SK-N-SH (cell line): ENCODE results near the gene TBC1D2B.
"Not testable (repeated sequence)": the region's sequence is repeated elsewhere in the genome, so short reads cannot be mapped to it uniquely, and the experiment has no call there.

Experiments used
- CHD2 ChIP-seq: fragments of 150-350 bp; IDR thresholded peaks from 2 replicates; pipeline ENCODE4 v1.6.1; 2018; ENCODE audit warnings: low read length; ENCODE audit not compliant: partially characterized antibody
- FOXM1 ChIP-seq: IDR thresholded peaks from 2 replicates; pipeline ENCODE4 v1.4.0; 2012; ENCODE audit warnings: low read depth, mild to moderate bottlenecking
- NFIC ChIP-seq: IDR thresholded peaks from 2 replicates; pipeline ENCODE4 v1.4.0; 2012; ENCODE audit warnings: borderline replicate concordance
- POLR2AphosphoS5 ChIP-seq: IDR thresholded peaks from 2 replicates; pipeline ENCODE4 v1.6.1; 2012; ENCODE audit warnings: low read depth, low read length
- RFX5 ChIP-seq: IDR thresholded peaks from 2 replicates; pipeline ENCODE4 v1.6.1; 2012; ENCODE audit warnings: mild to moderate bottlenecking, improper control_type of control experiment, low read length
- SIN3A ChIP-seq: IDR thresholded peaks from 2 replicates; pipeline ENCODE4 v1.6.1; 2012; ENCODE audit warnings: low read depth, mild to moderate bottlenecking, low read length, moderate library complexity, borderline replicate concordance
- TAF1 ChIP-seq: IDR thresholded peaks from 2 replicates; pipeline ENCODE4 v1.6.1; 2012; ENCODE audit warnings: low read depth, mild to moderate bottlenecking, low read length, moderate library complexity, borderline replicate concordance
- TF ChIP-seq, protein P1 (sequence below): fragments of 200-600 bp; sonication (generic); IDR thresholded peaks from 2 replicates; pipeline ENCODE4 v1.6.1; 2017; ENCODE audit warnings: antibody characterized with exemption, mild to moderate bottlenecking, moderate library complexity
- TF ChIP-seq, protein P2 (sequence below): IDR thresholded peaks from 2 replicates; pipeline ENCODE4 v1.6.1; 2012; ENCODE audit warnings: mild to moderate bottlenecking, low read depth, low read length, moderate library complexity

DNA sequence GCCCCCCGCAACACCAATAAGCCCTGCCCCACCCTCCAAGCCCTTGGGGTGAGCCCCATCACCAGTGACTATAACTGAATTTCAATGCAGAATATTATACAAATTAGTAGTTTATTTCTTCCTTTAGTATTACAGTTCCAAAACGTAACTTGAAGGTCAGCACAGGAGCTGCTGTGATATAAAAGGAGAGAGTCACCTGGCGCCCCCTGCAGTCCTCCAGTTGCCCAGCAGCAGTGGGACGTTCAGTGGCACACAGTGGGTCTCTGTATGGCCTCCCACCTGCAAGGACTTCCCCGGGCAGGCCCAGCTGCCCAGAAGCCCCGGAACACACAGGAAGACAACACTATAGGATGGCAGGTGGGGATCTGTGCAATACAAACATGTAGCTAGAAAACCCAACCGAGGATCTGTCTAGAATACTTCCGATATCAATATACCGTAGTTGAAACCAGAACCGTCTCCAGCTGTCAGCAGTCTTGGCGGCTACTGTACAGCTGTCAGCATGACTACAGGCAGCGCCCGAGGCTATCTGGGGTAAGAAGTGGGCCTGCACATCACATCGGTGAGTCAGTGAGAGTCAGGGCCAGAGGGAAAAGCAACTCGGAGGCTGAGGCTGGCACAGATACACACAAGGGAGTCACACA is 82.5 kb downstream of the TBC1D2B start:
- TF ChIP-seq, protein P1, sequence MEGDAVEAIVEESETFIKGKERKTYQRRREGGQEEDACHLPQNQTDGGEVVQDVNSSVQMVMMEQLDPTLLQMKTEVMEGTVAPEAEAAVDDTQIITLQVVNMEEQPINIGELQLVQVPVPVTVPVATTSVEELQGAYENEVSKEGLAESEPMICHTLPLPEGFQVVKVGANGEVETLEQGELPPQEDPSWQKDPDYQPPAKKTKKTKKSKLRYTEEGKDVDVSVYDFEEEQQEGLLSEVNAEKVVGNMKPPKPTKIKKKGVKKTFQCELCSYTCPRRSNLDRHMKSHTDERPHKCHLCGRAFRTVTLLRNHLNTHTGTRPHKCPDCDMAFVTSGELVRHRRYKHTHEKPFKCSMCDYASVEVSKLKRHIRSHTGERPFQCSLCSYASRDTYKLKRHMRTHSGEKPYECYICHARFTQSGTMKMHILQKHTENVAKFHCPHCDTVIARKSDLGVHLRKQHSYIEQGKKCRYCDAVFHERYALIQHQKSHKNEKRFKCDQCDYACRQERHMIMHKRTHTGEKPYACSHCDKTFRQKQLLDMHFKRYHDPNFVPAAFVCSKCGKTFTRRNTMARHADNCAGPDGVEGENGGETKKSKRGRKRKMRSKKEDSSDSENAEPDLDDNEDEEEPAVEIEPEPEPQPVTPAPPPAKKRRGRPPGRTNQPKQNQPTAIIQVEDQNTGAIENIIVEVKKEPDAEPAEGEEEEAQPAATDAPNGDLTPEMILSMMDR: 0 out of 2 replicates have a peak, but pooled peaks have one; percentile 13
- TF ChIP-seq NFIC (0 out of 2 replicates have a peak, but pooled peaks have one; percentile 9), SIN3A (0 out of 2 replicates have a peak, but pooled peaks have one; percentile 34)
- not testable (repeated sequence) for TF ChIP-seq POLR2AphosphoS5, CHD2, FOXM1, RFX5, TAF1
- TF ChIP-seq, protein P2, sequence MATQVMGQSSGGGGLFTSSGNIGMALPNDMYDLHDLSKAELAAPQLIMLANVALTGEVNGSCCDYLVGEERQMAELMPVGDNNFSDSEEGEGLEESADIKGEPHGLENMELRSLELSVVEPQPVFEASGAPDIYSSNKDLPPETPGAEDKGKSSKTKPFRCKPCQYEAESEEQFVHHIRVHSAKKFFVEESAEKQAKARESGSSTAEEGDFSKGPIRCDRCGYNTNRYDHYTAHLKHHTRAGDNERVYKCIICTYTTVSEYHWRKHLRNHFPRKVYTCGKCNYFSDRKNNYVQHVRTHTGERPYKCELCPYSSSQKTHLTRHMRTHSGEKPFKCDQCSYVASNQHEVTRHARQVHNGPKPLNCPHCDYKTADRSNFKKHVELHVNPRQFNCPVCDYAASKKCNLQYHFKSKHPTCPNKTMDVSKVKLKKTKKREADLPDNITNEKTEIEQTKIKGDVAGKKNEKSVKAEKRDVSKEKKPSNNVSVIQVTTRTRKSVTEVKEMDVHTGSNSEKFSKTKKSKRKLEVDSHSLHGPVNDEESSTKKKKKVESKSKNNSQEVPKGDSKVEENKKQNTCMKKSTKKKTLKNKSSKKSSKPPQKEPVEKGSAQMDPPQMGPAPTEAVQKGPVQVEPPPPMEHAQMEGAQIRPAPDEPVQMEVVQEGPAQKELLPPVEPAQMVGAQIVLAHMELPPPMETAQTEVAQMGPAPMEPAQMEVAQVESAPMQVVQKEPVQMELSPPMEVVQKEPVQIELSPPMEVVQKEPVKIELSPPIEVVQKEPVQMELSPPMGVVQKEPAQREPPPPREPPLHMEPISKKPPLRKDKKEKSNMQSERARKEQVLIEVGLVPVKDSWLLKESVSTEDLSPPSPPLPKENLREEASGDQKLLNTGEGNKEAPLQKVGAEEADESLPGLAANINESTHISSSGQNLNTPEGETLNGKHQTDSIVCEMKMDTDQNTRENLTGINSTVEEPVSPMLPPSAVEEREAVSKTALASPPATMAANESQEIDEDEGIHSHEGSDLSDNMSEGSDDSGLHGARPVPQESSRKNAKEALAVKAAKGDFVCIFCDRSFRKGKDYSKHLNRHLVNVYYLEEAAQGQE: not testable (repeated sequence)
